AG09319 (cell line): Measurements from ENCODE around the gene POLR2L.

Experiments used
- DNase-seq: peaks from one replicate; pipeline ENCODE4 v3.0.0-alpha.2; 2010; ENCODE audit warnings: low read depth; ENCODE audit errors: extremely low read depth
- CTCF ChIP-seq: IDR thresholded peaks from 2 replicates; pipeline ENCODE4 v1.5.1; 2011; ENCODE audit warnings: low read depth, mild to moderate bottlenecking, inconsistent platforms, low read length, moderate library complexity

The POLR2L gene

DNA sequence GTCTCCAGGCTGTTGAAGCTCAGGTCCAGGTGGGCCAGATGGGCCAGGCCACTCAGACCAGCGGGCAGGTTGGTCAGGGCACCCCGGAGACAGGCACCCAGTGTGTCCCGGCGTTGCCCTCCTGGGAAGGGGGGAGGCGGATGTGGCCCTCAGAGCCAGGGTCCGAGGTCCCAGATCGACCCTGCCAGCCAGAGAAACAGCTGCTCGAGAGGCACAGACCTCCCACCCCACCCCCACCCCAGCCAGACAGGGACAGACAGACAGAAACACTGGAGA lies 38.9 kb downstream of the POLR2L start:
- TF ChIP-seq CTCF, result no peak
- DNase-seq, result no peak

DNA sequence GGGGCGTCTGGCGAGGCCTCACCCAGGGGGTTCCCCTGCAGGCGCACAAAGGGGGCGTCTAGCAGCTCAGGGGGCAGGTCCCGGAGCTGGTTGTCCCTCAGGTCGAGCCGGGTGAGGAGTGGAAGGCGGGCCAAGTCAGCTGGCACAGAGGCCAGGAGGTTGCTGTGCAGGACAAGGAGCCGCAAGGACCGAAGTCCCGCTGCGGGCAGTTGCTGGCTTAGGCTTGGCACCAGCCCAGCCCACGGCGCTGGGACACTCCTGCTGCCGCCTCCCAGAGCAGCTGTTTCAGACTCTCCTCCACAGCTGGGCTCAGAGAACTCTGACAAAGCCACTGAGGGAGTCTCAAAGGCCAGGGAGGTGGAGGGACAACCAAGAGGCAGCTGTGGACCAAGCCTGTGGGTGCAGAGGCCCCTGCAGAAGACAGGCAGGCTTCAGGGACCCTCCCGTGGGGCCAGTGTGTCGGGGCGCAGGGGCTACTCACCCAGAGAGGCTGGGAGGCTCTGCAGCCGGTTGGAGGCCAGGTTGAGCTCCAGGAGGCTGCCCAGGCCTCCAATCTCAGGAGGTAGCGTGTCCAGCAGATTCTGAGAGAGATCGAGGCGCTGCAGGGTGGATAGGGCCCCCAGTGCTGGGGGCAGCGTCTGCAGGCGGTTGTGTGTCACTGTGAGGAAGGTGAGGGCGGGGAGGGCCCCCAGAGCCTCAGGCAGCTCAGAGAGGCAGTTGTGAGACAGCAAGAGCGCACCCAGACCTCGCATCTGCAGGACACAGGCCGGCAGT lies 39.4 kb downstream of the POLR2L start:
- DNase-seq, result no peak
- no peak for TF ChIP-seq CTCF

DNA sequence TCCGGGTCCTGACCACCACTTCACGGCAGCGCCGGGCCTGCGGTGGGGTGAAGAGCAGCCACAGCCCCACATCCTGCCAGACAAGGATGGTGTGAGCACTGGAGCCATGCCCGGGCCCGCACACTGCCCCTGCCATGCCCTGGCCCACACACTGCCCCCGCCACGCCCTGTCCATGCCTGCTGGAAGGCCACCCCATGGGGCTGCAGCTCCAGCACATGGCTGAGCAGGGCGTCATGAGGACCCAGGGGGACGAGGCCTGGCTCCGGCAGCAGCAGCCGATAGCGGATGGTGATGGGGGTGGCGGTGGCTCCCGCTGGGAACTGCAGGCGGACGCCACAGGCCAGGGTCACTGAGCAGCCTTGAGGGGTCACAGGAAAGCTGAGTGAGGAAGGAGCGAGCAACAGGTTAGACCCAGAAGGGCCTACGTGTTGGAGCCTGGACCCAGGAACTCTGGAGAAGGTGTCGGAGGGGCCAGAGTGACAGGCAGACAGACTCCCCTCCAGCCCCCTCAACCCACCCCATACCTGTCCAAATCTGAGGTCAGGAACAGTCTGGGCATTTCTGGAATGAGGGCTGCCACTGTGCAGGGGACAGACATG lies 40.2 kb downstream of the POLR2L start:
- DNase-seq, result no peak
- no peak for TF ChIP-seq CTCF

DNA sequence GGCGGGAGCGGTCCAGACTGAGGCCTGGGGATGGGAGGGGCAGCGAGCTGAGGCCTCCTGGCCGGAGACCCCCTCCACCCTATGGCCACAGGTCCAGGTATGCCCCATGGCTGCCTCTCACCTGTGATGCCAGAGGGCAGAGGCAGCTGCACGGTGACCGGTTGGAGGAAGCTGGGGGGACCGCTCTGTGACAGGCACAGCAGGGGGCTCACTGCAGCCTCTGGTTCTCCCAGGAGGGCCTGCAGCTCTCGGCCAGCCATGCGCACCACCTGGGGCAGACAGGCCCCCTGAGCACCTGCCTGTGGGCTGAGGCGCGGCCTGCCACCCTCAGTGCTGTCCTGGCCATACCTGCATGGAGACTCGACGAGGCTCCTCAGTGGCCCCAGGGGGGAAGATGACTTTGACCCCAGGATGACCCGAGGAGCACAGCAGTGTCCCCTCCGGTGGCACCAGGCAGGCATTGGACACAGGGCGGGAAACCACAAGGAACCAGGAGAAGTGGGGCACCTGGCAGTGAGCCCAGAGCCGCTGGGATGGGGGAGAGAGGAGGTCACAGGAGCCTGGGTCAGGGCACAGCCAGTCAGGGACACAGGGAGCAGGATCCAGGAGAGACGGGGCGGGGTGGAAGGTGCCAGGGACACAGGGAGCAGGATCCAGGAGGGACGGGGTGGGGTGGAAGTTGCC lies 41.1 kb downstream of the POLR2L start:
- DNase-seq, result no peak
- TF ChIP-seq CTCF, result no peak

DNA sequence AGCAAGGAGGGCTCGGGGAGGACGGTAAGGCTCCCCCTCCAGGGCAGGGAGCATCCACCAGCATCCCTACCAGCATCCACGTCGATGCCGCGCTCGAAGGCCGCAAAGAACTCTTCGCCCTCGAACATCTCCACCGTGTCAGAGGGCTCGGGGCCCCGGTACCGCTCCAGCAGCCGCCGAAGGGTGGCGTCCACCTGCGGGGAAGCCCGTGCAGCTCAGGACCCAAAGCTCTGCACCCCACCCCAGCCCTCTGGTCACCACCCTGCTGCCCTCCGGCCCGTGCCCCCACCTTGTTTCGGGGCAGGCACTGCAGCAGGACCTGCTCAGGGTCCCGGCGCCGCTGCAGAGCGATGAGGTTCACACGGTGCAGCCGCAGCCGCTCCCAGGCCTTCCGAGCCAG lies 41.9 kb downstream of the POLR2L start:
- TF ChIP-seq CTCF, result no peak
- DNase-seq, result no peak

DNA sequence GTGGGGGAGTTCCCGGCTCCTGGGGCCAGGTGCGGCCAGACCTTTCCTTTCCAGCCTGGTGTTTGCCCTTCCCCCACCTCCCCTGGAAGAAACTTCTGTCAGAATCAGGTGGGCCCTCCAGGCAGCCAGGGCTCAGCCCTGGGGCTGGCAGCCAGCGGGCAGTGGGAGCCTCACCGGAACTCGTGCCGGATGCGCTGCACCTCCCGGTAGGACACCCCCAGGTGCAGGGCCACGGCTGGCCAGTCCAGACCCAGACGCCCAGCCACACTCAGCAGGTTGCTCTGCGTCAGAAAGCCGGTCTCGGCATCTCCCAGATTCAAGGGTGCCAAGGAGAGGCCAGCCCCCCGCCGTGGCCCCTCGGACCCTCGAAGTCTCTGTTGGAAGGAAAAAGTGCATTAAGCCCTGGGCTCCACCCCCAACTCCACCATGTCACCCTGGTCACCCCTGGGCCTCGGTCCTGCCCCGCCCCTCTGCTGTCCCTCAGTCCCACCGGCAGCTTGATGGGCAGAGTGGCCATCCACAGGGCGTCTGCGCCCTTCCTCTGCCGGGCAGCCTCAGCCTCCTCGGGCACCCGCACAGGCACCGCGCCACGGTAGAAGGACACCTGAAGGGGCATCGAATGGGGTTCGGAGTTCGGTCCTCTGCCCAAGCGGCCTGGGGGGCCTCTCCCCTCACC lies 42.5 kb downstream of the POLR2L start:
- TF ChIP-seq CTCF, result no peak
- no peak for DNase-seq

GRCh38 chr11:798093-798713 lies 44.1 kb downstream of the POLR2L start, which contains the start of gene SLC25A22:
Gene SLC25A22, minus strand, starts transcription at chr11:798281. Its CDS starts 3,275 bp downstream, at chr11:795006.
- DNase-seq, result no peak
- peak; percentile 40 for TF ChIP-seq CTCF
